MCF 10A (cell line): ENCODE results near the gene SMIM41. TPM values are rescaled to one million over a fixed set of nuclear protein-coding genes. Genes with fewer than 3 reads are reported as not detected.

Experiments used
- BruUV-seq: library from RNA; stranded (reverse); fragments of 400-500 nt; replicated peaks from 2 replicates; lab custom pipeline; 2021; lab: Mats Ljungman, UMichigan
- CTCF ChIA-PET: fragments of 300-600 bp; sonication (Branson Sonifier 250); formaldehyde crosslinking; extraction: SDS; loops from one replicate; lab custom pipeline; 2021; ENCODE audit warnings: antibody characterized with exemption, inconsistent platforms; lab: Yijun Ruan, JAX
- POLR2A ChIA-PET: fragments of 300-600, 350-650 bp; sonication (Branson Sonifier 250); formaldehyde crosslinking; extraction: SDS; loops from one replicate; lab custom pipeline; 2020; ENCODE audit warnings: antibody characterized with exemption, inconsistent platforms; lab: Yijun Ruan, JAX
- DNase-seq: peaks from one replicate; pipeline ENCODE4 v3.0.0-alpha.2; 2018; ENCODE audit not compliant: unreplicated experiment
- H3K27ac Mint-ChIP-seq: one replicate; pipeline ENCODE4 v1.8.0; 2022; ENCODE audit warnings: mild to moderate bottlenecking, low read depth, mixed read lengths; ENCODE audit not compliant: unreplicated experiment
- H3K27me3 Mint-ChIP-seq: one replicate; pipeline ENCODE4 v1.8.0; 2022; ENCODE audit warnings: mixed read lengths; ENCODE audit not compliant: insufficient read depth, unreplicated experiment
- H3K36me3 Mint-ChIP-seq: one replicate; pipeline ENCODE4 v1.8.0; 2022; ENCODE audit warnings: mild to moderate bottlenecking, moderate library complexity, mixed read lengths; ENCODE audit not compliant: insufficient read depth, unreplicated experiment
- H3K4me1 Mint-ChIP-seq: one replicate; pipeline ENCODE4 v1.8.0; 2022; ENCODE audit warnings: mixed read lengths; ENCODE audit not compliant: insufficient read depth, unreplicated experiment
- H3K4me3 Mint-ChIP-seq: one replicate; pipeline ENCODE4 v1.8.0; 2022; ENCODE audit warnings: mild to moderate bottlenecking, moderate library complexity, mixed read lengths; ENCODE audit not compliant: unreplicated experiment
- H3K9me3 Mint-ChIP-seq: one replicate; pipeline ENCODE4 v1.8.0; 2022; ENCODE audit warnings: mixed read lengths; ENCODE audit not compliant: unreplicated experiment
- CTCF ChIP-seq: fragments of 200-600 bp; IDR thresholded peaks from one replicate; pipeline ENCODE4 v1.8.0; 2022; ENCODE audit warnings: antibody characterized with exemption, mild to moderate bottlenecking; ENCODE audit not compliant: unreplicated experiment
- intact Hi-C: fragments of 100-400 bp; cut with micrococcal nuclease; formaldehyde crosslinking; loops from 2 replicates; pipeline ENCODE4 v1.14.1; 2022
- total RNA-seq: library from RNA; stranded (reverse); gene quantifications from 2 replicates; pipeline ENCODE4 v1.2.3, GENCODE V29; 2022

Gene SMIM41
- total RNA-seq, 1 experiment from 2014 or later = not detected

GRCh38 chr12:52084491-52085231, 5.2 kb downstream of the SMIM41 start:
- Mint-ChIP-seq H3K36me3 (no peaks in the 10 kb centered on the region), H3K4me3 (no peak overlapping the region), H3K27me3 (peaks cover 43% of the 10 kb centered on the region), H3K4me1 (peaks cover 14% of the 10 kb centered on the region), H3K27ac (no peak overlapping the region), H3K9me3 (no peaks in the 10 kb centered on the region)
- no peak for DNase-seq
- ChIA-PET POLR2A (no interaction called here), CTCF (interaction anchor here (0.5 to 32.1 kb wide), 18 partner anchors 9 to 1303 kb away, joined by 3 to 560 read pairs (median 4); no protein-coding TSS in a partner anchor)
- intact Hi-C loops = no loop called here
- no peak for TF ChIP-seq CTCF
- BruUV-seq = no TSS peak

GRCh38 chr12:52085682-52086180, 6.2 kb downstream of the SMIM41 start:
- no peaks in the 10 kb centered on the region for H3K9me3 Mint-ChIP-seq

GRCh38 chr12:52086366-52086765, 6.9 kb downstream of the SMIM41 start:
- peaks cover 14% of the 10 kb centered on the region for H3K4me1 Mint-ChIP-seq
- no peaks in the 10 kb centered on the region for H3K9me3 Mint-ChIP-seq
- CTCF ChIA-PET = interaction anchor here (1.0 to 32.1 kb wide), 3 partner anchors 61 to 93 kb away, joined by 4 to 560 read pairs (median 7); no protein-coding TSS in a partner anchor
- intact Hi-C loops = no loop called here
- no peak overlapping the region for H3K4me3 Mint-ChIP-seq
- H3K27me3 Mint-ChIP-seq = peaks cover 60% of the 10 kb centered on the region
- H3K36me3 Mint-ChIP-seq = no peaks in the 10 kb centered on the region
- POLR2A ChIA-PET = interaction anchor here (1.3 kb wide), 1 partner anchor 16 kb away, joined by 5 read pairs; the partner anchor contains the start of gene ATG101
- TF ChIP-seq CTCF = no peak
- BruUV-seq = no TSS peak
- peak overlapping the region; percentile 46 for H3K27ac Mint-ChIP-seq
- DNase-seq = no peak

More at GRCh38 chr12:52085682-52086180, 6.2 kb downstream of the SMIM41 start:
- POLR2A ChIA-PET = interaction anchor here (1.3 kb wide), 1 partner anchor 16 kb away, joined by 5 read pairs; the partner anchor contains the start of gene ATG101
- Mint-ChIP-seq H3K27ac (no peak overlapping the region), H3K36me3 (no peaks in the 10 kb centered on the region), H3K27me3 (peaks cover 54% of the 10 kb centered on the region), H3K4me3 (no peak overlapping the region), H3K4me1 (peaks cover 14% of the 10 kb centered on the region)
- DNase-seq = no peak
- intact Hi-C loops = no loop called here
- no peak for TF ChIP-seq CTCF
- no TSS peak for BruUV-seq
- CTCF ChIA-PET = interaction anchor here (0.6 to 32.1 kb wide), 6 partner anchors 14 to 350 kb away, joined by 3 to 560 read pairs (median 6); no protein-coding TSS in a partner anchor
